Right atrium auricular region (tissue), 2 donors: ENCODE data around the gene RNF213. TPM values are rescaled to one million over a fixed set of nuclear protein-coding genes. Genes with fewer than 3 reads are reported as not detected.
"Not testable (repeated sequence)": the region's sequence is repeated elsewhere in the genome, so short reads cannot be mapped to it uniquely, and the experiment has no call there.

Source experiments
- DNase-seq: peaks from one replicate; pipeline ENCODE4 v3.0.0-alpha.2; 2019; ENCODE audit warnings: low spot score
- H3K27ac ChIP-seq, 2 donors: fragments of 200-600 bp; sonication (generic); 1 replicate in 1 of 2; 2 replicates in 1 of 2; pipeline ENCODE4 v1.5.1; 2016 to 2019
- H3K27me3 ChIP-seq, 2 donors: fragments of 200-600 bp; sonication (generic); one replicate each; pipeline versions ENCODE4 v1.5.1 to v1.6.0; 2017 to 2019
- H3K36me3 ChIP-seq: fragments of 200-600 bp; sonication (generic); one replicate; pipeline ENCODE4 v1.5.1; 2016
- H3K4me1 ChIP-seq, 2 donors: fragments of 200-600 bp; sonication (generic); one replicate each; pipeline versions ENCODE4 v1.5.1 to v1.6.0; 2017 to 2019
- H3K4me3 ChIP-seq, 2 donors: fragments of 200-600 bp; sonication (generic); 1 replicate in 1 of 2; 2 replicates in 1 of 2; pipeline ENCODE4 v1.5.1; 2017 to 2019; ENCODE audit warnings: mild to moderate bottlenecking in 1 of 2, moderate library complexity in 1 of 2
- H3K9me3 ChIP-seq, 2 donors: fragments of 200-600 bp; sonication (generic); one replicate each; pipeline ENCODE4 v1.5.1; 2019
- total RNA-seq, 2 donors: library from RNA; depleted of rRNA; stranded (reverse); fragments of >200 nt; gene quantifications; one replicate each; pipeline ENCODE4 v1.1.0, GENCODE V29; 2016
- TF ChIP-seq, protein P1 (sequence below), 2 donors: fragments of 200-600 bp; sonication (generic); IDR thresholded peaks; one replicate each; pipeline ENCODE4 v1.5.1; 2019; ENCODE audit warnings: antibody characterized with exemption in 2 of 2

RNF213 gene
- total RNA-seq, 2 donors from 2014 or later = 27.3 to 36.8 TPM

DNA sequence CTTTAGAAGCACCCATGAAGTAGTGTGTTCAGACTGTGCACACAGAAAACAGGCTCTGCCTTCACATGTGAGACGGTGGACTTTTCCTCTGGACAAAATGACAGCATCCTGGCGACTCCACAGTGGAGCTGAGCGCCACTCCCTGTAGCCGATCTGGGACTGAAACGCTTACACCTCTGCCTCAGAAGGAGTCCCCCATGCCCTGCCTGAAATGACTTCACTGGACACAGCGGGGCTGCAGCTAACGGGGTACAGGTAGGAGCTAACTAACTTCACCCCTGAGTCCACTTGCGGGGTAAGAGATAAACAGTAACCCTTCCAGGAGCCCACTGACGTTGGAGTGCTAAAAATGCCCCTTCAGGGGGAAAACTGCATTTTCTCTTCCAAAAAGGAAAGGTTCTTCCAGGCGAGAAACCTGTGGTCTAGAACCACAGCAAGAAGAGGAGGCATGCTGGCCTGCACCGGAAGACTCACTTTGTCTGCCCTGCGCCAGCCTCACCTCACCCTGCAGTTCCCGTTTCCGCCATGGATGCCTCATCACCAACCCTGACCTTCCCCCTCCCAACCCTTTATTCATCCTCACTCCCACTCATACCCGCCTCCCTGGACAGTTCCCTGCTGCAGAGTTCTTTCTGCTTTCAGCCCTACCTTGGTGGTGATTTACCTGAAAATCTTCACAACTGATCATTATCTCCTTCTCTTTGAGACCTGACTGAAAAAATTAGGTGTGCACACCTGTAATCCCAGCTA, 134.9 kb downstream of the RNF213 start:
- Histone ChIP-seq H3K27me3 (no peaks in the 10 kb centered on the region), H3K4me1 (peaks cover 0 to 14% of the 10 kb centered on the region in 2 donors), H3K36me3 (peaks cover 37% of the 10 kb centered on the region), H3K9me3 (no peaks in the 10 kb centered on the region), H3K27ac (no peak overlapping the region), H3K4me3 (no peak overlapping the region)
- TF ChIP-seq, protein P1, sequence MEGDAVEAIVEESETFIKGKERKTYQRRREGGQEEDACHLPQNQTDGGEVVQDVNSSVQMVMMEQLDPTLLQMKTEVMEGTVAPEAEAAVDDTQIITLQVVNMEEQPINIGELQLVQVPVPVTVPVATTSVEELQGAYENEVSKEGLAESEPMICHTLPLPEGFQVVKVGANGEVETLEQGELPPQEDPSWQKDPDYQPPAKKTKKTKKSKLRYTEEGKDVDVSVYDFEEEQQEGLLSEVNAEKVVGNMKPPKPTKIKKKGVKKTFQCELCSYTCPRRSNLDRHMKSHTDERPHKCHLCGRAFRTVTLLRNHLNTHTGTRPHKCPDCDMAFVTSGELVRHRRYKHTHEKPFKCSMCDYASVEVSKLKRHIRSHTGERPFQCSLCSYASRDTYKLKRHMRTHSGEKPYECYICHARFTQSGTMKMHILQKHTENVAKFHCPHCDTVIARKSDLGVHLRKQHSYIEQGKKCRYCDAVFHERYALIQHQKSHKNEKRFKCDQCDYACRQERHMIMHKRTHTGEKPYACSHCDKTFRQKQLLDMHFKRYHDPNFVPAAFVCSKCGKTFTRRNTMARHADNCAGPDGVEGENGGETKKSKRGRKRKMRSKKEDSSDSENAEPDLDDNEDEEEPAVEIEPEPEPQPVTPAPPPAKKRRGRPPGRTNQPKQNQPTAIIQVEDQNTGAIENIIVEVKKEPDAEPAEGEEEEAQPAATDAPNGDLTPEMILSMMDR (IDR thresholded peaks at IDR 0.05) = no peak
- DNase-seq = no peak

DNA sequence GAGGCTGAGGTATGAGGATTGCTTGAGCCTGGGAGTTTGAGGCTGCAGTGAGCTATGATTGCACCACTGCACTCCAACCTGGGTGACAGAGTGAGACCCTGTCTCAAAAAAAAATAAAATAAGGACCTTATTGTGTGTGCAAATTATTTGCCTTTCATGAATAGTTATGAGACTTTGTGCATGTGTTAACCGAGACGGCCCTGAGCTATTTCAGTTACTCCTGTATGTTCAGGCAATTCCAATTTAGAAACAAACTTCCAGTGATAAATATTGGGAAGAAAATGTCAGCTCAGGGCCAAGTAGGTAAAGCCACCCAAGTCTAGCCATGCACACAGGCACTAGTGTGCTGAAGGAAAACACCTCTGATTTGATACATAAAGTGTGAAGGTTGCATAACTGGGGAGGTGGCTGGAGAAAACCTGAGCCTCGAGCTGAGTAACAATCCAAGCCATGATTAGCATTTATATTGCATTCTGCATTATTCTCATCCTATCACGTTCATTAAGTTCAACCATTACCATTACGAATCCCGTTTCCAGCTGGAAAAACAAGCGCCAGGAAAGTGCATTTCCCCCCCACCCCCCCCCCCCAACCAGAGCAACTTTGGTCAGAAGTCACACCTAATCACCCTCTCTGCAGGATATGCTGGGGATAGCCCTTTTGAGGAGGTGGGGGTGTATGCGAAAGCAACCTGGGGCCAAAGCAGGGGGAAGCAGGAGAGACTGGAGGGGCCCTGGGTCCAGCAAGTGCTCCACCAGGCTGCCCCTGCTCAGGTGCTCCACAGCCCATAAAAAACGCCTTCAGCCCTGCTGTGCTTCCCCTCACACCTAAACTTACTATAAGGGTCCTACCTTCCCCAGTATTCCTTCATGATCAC, 135.7 kb downstream of the RNF213 start:
- H3K27ac ChIP-seq = no peak overlapping the region
- peaks cover 0 to 14% of the 10 kb centered on the region in 2 donors for H3K4me1 ChIP-seq
- no peaks in the 10 kb centered on the region for H3K27me3 ChIP-seq
- H3K36me3 ChIP-seq = peaks cover 33% of the 10 kb centered on the region
- TF ChIP-seq, protein P1 (IDR thresholded peaks at IDR 0.05) = no peak
- no peak for DNase-seq
- H3K9me3 ChIP-seq = no peaks in the 10 kb centered on the region
- no peak overlapping the region for H3K4me3 ChIP-seq

DNA sequence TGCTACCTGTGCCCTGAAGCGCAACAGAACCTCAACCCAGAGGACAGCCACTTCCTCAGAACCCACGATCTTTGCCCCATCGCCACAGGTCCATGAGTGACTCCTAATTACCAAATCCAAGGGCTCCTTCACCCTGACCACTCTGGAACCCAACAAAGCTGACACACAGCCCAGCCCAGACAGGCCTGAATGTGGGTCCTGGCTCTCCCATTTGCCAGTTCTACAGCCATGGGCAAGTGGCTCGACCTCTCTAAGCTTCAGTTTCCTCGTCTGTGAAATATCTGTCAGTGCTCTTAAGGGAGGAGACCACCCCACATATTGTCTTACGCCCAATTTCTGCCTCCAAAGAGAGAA, 136.4 kb downstream of the RNF213 start:
- Histone ChIP-seq H3K27ac (no peak overlapping the region), H3K27me3 (no peaks in the 10 kb centered on the region), H3K9me3 (no peaks in the 10 kb centered on the region), H3K4me3 (no peak overlapping the region), H3K4me1 (peaks cover 0 to 14% of the 10 kb centered on the region in 2 donors), H3K36me3 (peaks cover 29% of the 10 kb centered on the region)
- TF ChIP-seq, protein P1 (IDR thresholded peaks at IDR 0.05) = no peak
- no peak for DNase-seq

DNA sequence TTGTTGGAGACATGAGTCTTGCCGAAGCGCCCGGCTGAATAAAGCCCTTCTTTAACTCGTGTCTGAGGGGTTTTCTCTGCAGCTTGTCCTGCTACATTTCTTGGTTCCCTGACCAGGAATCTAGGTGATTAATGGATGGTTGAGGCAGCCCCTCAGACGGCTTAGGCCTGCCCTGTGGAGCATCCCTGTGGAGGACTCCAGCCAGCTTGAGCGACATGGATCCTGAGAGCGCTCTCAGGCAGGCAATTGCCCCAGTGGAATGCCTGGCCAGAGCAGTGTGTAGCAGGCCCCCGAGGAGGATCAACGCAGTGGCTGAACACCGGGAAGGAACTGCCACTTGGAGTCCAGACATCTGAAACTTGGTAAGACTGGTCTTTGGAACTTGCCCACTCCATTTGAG, 137.0 kb downstream of the RNF213 start:
- TF ChIP-seq, protein P1 (IDR thresholded peaks at IDR 0.05) = no peak
- H3K36me3 ChIP-seq = peaks cover 22% of the 10 kb centered on the region

DNA sequence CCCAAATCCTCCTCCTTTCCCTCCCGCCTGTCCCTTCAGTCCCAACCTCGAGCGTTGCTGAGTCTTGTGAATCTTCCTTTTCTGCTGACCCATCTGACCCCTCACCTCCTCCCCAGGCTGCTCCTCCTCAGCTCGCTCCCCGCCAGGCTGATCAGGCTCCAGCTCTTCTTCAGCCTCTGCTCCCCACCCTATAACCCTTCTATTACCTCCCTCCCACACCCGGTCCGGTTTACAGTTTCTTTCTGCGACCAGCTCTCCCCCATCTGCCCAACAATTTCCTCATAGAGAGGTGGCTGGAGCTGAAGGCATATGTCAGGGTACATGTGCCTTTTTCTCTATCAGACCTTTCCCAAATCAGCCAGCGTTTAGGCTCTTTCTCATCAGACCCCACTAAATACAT, 140.4 kb downstream of the RNF213 start:
- H3K27me3 ChIP-seq, H3K36me3 ChIP-seq, H3K4me3 ChIP-seq, DNase-seq, H3K4me1 ChIP-seq, H3K9me3 ChIP-seq, H3K27ac ChIP-seq: not testable (repeated sequence)

More for the DNA sequence above, 137.0 kb downstream of the RNF213 start:
- H3K4me1 ChIP-seq = peaks cover 0 to 14% of the 10 kb centered on the region in 2 donors
- no peak overlapping the region for H3K27ac ChIP-seq
- no peaks in the 10 kb centered on the region for H3K27me3 ChIP-seq
- no peak overlapping the region for H3K4me3 ChIP-seq
- H3K9me3 ChIP-seq = no peaks in the 10 kb centered on the region
- DNase-seq = no peak

DNA sequence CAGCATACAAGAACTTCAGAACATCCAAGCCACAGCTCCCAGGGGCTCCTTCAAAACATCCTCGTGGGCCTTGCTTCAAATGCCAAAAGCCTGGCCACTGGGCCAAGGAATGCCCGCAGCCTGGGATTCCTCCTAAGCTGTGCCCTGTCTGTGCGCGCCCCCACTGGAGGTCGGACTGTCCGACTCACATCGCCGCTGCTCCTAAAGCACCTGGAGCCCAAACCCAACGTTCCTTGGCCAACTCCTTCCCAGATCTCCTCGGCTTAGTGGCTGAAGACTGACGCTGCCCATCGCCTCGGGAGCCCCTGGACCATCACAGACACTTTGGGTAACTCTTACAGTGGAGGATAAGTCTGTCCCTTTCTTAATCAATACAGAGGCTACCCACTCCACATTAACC, 141.4 kb downstream of the RNF213 start:
- not testable (repeated sequence) for H3K4me1 ChIP-seq, DNase-seq

More for the DNA sequence above, 141.4 kb downstream of the RNF213 start:
- H3K4me3 ChIP-seq, H3K9me3 ChIP-seq, H3K36me3 ChIP-seq, H3K27me3 ChIP-seq, H3K27ac ChIP-seq: not testable (repeated sequence)
